Stimulated activated CD4-positive, alpha-beta T cell treated with anti-CD3 and anti-CD28 coated beads, Interleukin-2, amount 100 ng/mL, for 48 hours (primary cell): ENCODE measurements around the gene HEYL.
"Not testable (repeated sequence)": the region's sequence is repeated elsewhere in the genome, so short reads cannot be mapped to it uniquely, and the experiment has no call there.

Source experiments
- DNase-seq, 2 donors: peaks; one replicate each; pipeline ENCODE4 v3.0.0-alpha.2; 2020

Gene HEYL

GRCh38 chr1:39635205-39635870, 4.1 kb downstream of the HEYL start:
- no peak for DNase-seq

GRCh38 chr1:39633422-39633821, 6.0 kb downstream of the HEYL start:
- DNase-seq: no peak

- DNase-seq: no peak
Observed at GRCh38 chr1:39632682-39633417, 6.6 kb downstream of the HEYL start.

GRCh38 chr1:39632323-39632681, 7.1 kb downstream of the HEYL start:
- DNase-seq: no peak

- no peak for DNase-seq
Observed at GRCh38 chr1:39631361-39632322, 7.8 kb downstream of the HEYL start.

GRCh38 chr1:39628807-39629350, 10.6 kb downstream of the HEYL start:
- no peak for DNase-seq

GRCh38 chr1:39626646-39627045, 12.8 kb downstream of the HEYL start:
- DNase-seq: no peak

- no peak for DNase-seq
Observed at GRCh38 chr1:39625462-39626273, 13.8 kb downstream of the HEYL start.

- DNase-seq: no peak
Observed at GRCh38 chr1:39625009-39625408, 14.4 kb downstream of the HEYL start.

GRCh38 chr1:39623053-39623452, 16.4 kb downstream of the HEYL start:
- DNase-seq: no peak

- no peak for DNase-seq
Observed at GRCh38 chr1:39622427-39622826, 17.0 kb downstream of the HEYL start.

- DNase-seq: no peak
Observed at GRCh38 chr1:39620659-39621165, 18.7 kb downstream of the HEYL start.

- no peak for DNase-seq
Observed at GRCh38 chr1:39617488-39618049, 21.9 kb downstream of the HEYL start.

- no peak for DNase-seq
Observed at GRCh38 chr1:39615086-39615673, 24.3 kb downstream of the HEYL start.

GRCh38 chr1:39614488-39614887, 25.0 kb downstream of the HEYL start:
- DNase-seq: no peak

- DNase-seq: no peak
Observed at GRCh38 chr1:39613250-39613649, 26.2 kb downstream of the HEYL start.

GRCh38 chr1:39609618-39610331, 29.7 kb downstream of the HEYL start:
- peak; percentile 80 to 84 for DNase-seq

- no peak for DNase-seq
Observed at GRCh38 chr1:39608921-39609320, 30.5 kb downstream of the HEYL start.

GRCh38 chr1:39603677-39604076, 35.8 kb downstream of the HEYL start:
- DNase-seq: not testable (repeated sequence)

- DNase-seq: not testable (repeated sequence)
Observed at GRCh38 chr1:39601667-39602255, 37.7 kb downstream of the HEYL start.
